GM18867 (cell line): ENCODE data around the gene PYROXD2.

ENCODE experiments used
- ATAC-seq: cut with Tn5 transposase; IDR thresholded peaks from one replicate; pipeline ENCODE4 v1.9.1; 2021; ENCODE audit warnings: mild to moderate bottlenecking, moderate library complexity; ENCODE audit not compliant: unreplicated experiment

PYROXD2 gene

GRCh38 chr10:98435178-98435577, 20.2 kb upstream of the PYROXD2 start:
- ATAC-seq, result no peak

DNA sequence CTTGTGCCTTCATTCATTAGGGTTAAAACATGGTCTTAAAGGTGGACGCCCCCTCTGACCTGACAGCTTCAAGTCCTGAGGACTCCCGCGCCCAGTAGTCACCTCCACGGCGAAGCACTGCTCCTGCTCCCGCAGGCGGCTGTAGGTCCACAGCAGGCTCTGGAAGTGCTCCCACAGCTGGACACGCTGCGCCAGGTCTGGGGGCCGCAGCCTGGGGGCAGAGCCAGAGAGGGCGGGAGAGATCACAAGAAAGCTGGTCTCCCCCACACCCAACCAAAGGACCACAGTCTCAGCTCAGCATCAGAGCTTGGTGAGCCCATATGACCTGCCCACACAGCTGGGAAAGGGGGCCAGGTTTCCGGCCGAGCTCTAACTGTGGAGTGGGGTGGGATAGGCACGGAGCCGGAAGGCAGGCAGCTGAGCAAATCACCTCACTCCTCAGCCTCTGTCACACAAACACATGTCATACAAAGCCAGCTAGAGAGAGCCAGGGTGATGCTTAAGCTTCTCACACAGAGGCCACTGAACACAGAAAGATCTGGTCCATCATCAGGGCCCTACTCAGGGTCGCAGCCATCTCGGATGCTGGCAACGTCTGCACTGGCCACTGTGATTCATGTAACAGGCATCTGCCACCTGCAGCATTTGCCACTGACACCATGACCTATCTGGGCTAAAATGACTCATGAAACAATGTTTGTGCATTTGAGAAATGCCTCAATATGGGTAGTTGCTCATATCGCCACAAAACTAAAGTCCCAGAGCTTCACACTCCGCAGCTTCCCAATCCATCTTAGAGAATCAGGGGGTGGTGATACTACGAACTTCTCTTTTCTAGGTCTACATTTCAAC, 19.1 kb upstream of the PYROXD2 start:
- ATAC-seq, result no peak

DNA sequence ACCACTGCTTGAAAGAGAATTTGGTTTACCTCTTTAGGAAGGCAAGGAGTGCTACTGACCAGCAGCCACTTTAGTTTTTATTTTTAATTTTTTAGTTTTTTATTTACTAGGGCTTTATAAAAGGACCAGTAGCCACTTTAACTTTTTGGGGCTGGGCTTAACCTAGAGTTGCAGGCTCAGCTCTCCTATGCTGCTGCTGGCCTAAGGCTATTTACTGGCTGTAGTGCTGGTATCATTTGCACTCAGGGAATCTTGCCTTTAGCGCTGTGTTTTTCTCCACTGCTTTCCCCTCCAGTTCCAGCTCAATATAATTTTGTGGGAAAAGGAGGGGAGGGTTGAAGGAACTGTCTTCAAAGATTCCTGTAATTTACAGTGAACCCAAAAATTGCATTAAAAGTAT, 18.4 kb upstream of the PYROXD2 start:
- ATAC-seq, result no peak

GRCh38 chr10:98432330-98432729, 17.3 kb upstream of the PYROXD2 start:
- ATAC-seq, result no peak

GRCh38 chr10:98431016-98431415, 16.0 kb upstream of the PYROXD2 start:
- ATAC-seq, result no peak

GRCh38 chr10:98430427-98430826, 15.4 kb upstream of the PYROXD2 start:
- no peak for ATAC-seq

DNA sequence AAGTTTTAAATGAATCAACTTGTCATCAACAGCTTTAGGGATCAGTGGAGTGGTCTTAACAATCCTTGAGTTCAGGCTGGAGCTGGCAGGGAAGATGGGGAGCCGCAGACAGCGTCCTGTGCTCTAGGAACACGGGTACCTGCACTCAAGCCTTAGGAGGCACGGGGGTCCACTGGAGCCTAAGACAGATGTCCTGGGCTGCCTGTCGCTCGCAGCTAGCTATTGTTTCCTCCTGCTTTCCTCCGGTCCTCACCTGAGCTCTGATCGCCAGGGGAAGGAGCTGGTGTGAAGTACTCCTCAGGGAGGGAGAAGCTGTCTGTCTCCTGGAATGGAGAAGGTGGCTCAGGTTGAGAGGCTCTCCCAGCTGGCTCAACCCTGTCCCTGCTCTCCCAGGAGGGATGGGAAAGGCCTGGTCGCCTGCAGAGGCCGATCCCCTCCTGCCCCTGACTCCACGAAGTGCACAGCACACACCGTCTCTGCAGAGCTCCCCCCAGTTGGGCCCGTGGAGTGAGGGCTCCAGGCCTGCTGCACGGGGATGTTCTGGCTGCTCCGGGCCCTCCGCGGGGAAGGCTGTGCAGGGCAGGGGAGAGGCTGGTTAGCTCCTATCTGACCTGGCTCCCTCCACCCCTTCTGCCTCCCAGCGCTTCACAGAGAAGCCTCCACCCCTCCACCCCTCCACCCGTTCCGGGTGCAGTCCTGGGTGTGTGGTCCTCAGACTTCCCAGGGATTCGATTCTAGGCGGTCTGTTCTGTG, 14.5 kb upstream of the PYROXD2 start:
- no peak for ATAC-seq

GRCh38 chr10:98427011-98427515, 12.1 kb upstream of the PYROXD2 start:
- ATAC-seq, result no peak

DNA sequence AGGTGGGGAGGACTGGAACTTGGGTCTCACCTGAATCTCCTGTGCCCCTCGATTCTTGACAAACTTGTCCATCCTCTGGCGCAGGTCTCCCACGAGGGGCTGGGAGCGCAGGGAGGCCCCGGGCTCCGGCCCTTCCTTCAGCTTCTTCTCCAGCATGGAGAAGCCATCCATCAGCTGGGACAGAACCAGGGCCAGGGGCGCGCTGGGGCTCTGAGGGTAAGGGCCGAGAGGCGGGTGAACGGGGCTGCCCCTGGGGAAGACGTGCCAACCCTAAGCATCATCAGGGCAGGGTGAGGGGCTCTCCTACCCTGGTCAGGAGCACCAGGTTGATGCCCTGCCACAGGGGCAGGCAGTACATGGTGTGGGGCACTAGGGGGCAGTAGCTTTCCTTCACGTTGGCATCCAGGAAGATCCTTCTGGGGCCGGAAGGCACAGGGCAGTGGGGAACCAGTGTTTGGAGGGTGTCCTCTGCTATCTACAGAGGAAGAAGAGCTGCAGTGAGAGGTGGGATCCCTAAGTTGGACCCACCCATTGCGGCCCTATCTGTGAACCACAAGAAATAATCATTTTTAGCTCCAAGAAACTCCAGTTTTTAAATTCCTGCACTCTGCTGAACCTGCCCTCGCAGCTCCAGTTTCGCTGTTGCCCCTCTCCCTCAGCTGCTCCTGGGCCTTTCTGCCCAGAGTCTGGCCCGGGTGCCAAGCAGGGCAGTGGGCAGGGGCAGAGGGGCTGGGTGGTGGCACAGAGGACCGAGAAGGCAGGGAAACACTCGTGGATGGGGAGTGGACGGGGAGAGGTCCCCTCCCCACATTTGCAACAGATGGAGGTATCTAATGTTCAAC, 10.8 kb upstream of the PYROXD2 start:
- no peak for ATAC-seq

DNA sequence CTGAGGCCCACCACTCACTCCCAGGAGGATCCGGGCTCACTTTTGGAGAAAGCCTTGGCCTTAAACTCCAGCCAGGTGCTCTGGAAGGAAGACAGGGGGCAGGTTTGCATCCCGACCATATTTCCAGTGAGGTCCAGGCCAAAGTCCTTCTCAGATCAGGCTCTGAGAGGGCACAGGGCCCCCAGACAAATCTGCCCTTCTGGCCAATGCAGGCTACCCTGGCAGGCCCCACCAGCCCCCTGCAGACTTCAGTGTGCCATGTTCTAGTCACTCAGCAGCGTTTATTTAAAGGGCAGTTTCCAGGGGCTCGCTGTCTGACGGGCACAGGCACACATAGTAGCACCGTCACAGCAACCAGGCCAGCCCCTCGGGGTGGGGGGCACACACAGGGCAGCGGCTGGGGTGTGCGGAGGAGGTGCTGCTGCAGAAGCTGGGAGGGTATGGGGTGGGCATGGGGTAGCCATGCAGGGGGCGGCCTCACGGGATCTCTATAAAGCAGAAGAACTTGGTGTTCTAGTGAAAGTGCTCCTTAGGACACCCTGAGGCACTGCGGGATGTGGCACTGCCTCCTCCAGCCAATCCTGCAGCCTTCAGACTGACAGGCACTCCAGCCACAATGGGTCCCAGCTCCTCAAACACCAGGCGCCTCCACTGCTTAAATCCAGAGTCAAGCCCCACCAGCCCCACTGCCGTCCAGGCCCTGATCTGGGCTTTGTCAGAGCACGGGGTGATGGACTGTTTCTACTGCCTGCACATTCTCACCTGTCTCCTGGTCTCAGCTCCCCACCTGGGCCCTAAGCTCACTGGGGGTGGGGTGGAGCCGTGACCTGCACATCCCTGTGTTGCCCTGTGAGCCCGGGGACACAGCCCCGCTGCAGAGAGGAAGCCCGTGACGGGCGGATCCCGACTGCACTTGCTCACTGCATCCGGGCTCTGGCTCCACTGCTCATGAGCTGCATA, 9.6 kb upstream of the PYROXD2 start:
- ATAC-seq, result no peak

GRCh38 chr10:98423691-98424120, 8.7 kb upstream of the PYROXD2 start:
- ATAC-seq, result no peak

GRCh38 chr10:98422182-98422581, 7.2 kb upstream of the PYROXD2 start:
- no peak for ATAC-seq

DNA sequence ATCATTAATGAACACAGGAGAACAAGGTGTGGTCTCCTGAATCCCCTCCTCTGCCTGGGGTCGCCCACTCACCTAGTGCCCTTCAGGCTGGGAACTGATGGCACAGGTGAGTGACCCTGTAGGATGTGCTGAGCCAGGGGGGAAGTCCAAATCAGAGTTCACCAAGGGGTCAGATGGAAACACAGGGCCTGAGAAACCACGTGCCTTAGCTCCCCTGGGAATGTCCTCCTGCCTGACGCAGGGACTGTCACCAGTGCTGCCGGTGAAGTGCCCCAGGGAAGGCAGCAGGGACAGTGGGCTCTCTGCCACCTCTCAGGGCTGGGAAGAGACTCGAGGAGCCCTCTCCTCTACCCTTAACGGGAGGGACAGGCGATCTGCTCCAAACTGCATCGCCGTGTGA, 5.8 kb upstream of the PYROXD2 start:
- no peak for ATAC-seq

- ATAC-seq, result no peak
Measured at GRCh38 chr10:98419469-98420261, 4.7 kb upstream of the PYROXD2 start.

DNA sequence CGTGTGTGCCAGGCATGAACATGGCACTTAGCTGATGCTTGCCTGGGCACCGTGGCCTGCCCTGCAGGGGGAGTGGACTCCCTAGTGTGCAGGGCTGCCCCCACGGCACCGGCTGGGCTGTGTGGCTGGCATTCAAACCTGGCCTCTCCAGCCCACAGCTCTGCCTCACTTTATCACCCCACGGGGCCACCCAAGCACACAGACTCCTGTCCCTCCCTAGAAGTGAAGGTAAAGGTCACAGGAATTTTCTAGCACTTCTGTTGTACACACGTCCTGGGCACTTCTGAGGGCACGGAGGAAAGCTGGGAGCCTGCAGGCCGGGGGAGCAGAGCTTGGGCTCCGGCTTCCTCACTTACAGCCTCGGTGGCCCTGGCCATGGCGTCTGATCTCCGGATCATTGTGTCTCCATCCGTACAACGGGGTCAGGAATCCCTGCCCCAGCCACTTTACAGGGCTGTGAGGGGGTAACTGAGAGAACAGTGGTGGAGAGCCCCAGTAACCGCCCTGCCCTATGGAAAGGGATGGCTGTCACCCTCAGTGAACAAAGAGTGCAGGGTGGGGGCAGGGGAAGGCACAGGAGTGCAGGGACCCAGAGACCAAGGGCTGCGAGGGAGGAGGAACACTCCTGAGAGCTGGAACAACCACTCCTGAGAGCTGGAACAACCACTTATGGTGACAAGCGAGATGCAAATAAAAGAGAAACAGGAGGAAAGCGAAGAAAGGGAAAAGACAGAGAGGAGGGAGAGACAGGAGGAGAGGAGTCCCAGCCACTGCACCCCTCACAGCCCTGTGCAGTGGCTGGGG, 3.9 kb upstream of the PYROXD2 start:
- ATAC-seq, result no peak

DNA sequence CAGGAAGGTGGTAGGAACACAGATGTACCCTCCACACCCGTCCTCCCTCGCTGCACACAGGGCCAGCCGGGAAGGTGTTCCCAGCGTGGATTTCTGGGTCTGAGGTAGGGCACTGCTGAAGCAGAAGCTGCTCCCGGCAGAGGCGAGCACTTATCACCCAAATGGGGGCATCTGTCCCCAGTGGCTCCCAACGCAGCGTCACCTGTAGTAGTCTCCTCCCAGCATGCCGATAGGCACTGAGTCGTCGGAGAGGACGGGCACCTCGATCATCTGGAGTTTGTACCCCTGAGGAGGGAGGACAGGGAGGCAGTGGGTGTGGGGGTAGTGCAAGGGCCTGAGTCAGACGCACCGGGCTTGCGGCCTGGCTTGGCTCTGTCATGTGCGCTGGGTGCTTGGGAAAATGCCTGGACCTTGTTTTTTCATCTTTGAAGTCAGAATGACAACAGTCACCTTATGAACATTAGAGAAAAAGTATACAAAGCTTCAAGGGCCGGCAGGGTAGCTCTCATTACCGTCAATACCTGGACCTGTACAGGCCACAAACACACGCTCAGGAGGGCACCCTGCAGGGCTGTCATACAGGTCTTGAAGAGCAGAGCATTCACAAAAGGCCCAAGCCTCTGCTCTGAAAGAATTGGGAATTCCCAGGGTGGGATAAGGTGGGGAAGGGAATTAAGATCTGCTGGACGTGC, 3.1 kb upstream of the PYROXD2 start:
- ATAC-seq, result no peak

- ATAC-seq, result no peak
Measured at GRCh38 chr10:98417481-98417959, 2.5 kb upstream of the PYROXD2 start.
